Adrenal gland (tissue), 5 donors: ENCODE data around the gene XIRP1.

Experiments
- POLR2A ChIP-seq, 2 donors: fragments of 450-650 bp; IDR thresholded peaks; one replicate each; pipeline ENCODE4 v1.6.1; 2017; ENCODE audit warnings: antibody characterized with exemption in 2 of 2, mild to moderate bottlenecking in 2 of 2, moderate library complexity in 1 of 2
- TF ChIP-seq, protein P1 (sequence below), 6 experiments: fragments of 450-650 bp in 4 of 6; fragments of 200-600 bp in 2 of 6; sonication (generic) in 1 of 6; IDR thresholded peaks; 1 replicate in 5 of 6; 2 replicates in 1 of 6; pipeline versions ENCODE4 v1.5.1 to v1.8.0; 2016 to 2021; ENCODE audit warnings: antibody characterized with exemption in 6 of 6, mild to moderate bottlenecking in 2 of 6, moderate library complexity in 1 of 6
- donor health status: DM: no; HTN: no; CAD: no.

DNA sequence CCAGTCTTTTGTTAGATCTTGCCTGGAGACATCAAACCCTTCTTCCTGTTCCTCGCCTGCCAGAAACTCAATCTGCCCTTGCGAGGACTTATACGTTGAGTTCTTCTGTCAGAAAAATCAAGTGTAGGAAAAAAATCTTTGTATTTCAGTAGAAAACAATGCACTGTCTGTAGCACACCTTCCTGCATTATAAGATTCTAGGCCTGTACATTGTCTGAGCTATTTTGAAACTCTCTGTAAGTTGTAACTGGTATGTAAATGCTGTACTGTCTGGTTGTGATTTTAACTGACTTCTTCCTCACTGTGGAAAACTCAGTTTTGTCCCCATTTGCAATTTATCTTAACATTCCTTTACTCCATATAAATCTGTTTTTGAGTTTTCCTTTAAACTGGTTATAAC, 17.7 kb upstream of the XIRP1 start:
- TF ChIP-seq, protein P1, sequence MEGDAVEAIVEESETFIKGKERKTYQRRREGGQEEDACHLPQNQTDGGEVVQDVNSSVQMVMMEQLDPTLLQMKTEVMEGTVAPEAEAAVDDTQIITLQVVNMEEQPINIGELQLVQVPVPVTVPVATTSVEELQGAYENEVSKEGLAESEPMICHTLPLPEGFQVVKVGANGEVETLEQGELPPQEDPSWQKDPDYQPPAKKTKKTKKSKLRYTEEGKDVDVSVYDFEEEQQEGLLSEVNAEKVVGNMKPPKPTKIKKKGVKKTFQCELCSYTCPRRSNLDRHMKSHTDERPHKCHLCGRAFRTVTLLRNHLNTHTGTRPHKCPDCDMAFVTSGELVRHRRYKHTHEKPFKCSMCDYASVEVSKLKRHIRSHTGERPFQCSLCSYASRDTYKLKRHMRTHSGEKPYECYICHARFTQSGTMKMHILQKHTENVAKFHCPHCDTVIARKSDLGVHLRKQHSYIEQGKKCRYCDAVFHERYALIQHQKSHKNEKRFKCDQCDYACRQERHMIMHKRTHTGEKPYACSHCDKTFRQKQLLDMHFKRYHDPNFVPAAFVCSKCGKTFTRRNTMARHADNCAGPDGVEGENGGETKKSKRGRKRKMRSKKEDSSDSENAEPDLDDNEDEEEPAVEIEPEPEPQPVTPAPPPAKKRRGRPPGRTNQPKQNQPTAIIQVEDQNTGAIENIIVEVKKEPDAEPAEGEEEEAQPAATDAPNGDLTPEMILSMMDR (IDR thresholded peaks at IDR 0.05) = no peak
- no peak for TF ChIP-seq POLR2A (IDR thresholded peaks at IDR 0.05)
